Left ventricle myocardium inferior (tissue), 1 donor: ENCODE results near the gene DMAC2. TPM values are rescaled to one million over a fixed set of nuclear protein-coding genes. Genes with fewer than 3 reads are reported as not detected.

Experiments
- DNase-seq: peaks from one replicate; pipeline ENCODE4 v3.0.0-alpha.2; 2020
- H3K27ac ChIP-seq: fragments of 200-600 bp; replicated peaks from 2 replicates; pipeline ENCODE4 v1.8.0; 2021
- H3K27me3 ChIP-seq: fragments of 200-600 bp; 2 replicates; pipeline ENCODE4 v1.8.0; 2021; ENCODE audit warnings: low read depth
- H3K36me3 ChIP-seq: fragments of 200-600 bp; 2 replicates; pipeline ENCODE4 v1.8.0; 2021
- H3K4me1 ChIP-seq: fragments of 200-600 bp; 2 replicates; pipeline ENCODE4 v1.8.0; 2021
- H3K4me3 ChIP-seq: fragments of 200-600 bp; 2 replicates; pipeline ENCODE4 v1.8.0; 2021; ENCODE audit warnings: mild to moderate bottlenecking, moderate library complexity
- H3K9me3 ChIP-seq: fragments of 200-600 bp; replicated peaks from 2 replicates; pipeline ENCODE4 v1.8.0; 2021
- intact Hi-C: fragments of 100-400 bp; cut with micrococcal nuclease; formaldehyde crosslinking; loops from one replicate; pipeline ENCODE4 v1.11.0; 2022
- total RNA-seq: library from RNA; stranded (reverse); fragmentation: NEBNext Ultra II Directional; extraction: Animal tissue kit (Norgen Biotek cat#: 25700); gene quantifications from one replicate; pipeline ENCODE4 v1.2.1, GENCODE V29; 2021
- TF ChIP-seq, protein P1 (sequence below): fragments of 200-600 bp; IDR thresholded peaks from 2 replicates; pipeline ENCODE4 v1.8.0; 2021; ENCODE audit warnings: antibody characterized with exemption, mild to moderate bottlenecking, borderline replicate concordance
- donor health status: DM: no; HTN: yes; CAD: no; lungs with severe emphysema.

Gene DMAC2
- total RNA-seq, 1 donor from 2014 or later: 125 TPM

DNA sequence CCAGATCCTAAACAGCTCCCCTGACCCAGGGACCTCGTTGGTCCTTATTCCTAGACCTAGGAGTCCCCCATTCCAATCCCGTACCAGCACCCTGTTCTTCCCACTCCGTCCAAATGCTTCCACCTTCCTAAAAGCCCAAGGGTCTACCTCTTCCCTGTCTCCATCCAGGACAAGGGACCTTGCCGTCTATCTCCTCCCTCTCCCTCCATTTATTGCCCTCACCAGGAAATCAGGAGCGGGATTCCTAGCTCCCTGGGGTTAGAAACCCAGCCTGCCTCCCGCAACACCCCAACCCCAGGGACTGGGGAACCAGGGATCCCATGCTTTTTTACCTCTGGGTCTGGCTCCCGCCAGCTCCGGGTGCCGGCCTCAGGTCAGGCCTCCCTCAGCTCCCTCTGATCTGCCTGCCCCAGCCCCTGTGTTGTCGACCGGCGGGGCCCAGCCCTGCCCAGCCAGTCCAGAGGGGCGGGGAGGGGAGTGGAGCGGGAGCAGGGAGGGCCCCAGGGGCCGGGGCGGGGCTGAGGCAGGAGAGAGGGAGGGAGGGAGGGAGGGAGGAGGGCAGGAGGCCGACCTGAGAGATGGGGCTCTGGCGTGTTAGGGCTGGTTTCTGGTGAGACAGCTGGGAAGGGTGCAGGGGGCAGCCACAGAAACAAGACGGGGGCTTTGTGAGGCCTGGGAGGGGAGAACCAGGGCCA is 12.6 kb downstream of the DMAC2 start, which contains the start of gene B3GNT8:
Gene B3GNT8, minus strand, starts transcription at position 423 of the 695 bp plus-strand sequence. CDS start 596 bp downstream, outside the sequence.
- Histone ChIP-seq H3K4me1 (peaks cover 85% of the 10 kb centered on the region), H3K9me3 (no peaks in the 10 kb centered on the region), H3K27ac (peak within 1 kb of the TSS; percentile 93), H3K36me3 (peaks cover 47% of the 10 kb centered on the region), H3K27me3 (no peaks in the 10 kb centered on the region), H3K4me3 (peak within 1 kb of the TSS; percentile 74)
- TF ChIP-seq, protein P1, sequence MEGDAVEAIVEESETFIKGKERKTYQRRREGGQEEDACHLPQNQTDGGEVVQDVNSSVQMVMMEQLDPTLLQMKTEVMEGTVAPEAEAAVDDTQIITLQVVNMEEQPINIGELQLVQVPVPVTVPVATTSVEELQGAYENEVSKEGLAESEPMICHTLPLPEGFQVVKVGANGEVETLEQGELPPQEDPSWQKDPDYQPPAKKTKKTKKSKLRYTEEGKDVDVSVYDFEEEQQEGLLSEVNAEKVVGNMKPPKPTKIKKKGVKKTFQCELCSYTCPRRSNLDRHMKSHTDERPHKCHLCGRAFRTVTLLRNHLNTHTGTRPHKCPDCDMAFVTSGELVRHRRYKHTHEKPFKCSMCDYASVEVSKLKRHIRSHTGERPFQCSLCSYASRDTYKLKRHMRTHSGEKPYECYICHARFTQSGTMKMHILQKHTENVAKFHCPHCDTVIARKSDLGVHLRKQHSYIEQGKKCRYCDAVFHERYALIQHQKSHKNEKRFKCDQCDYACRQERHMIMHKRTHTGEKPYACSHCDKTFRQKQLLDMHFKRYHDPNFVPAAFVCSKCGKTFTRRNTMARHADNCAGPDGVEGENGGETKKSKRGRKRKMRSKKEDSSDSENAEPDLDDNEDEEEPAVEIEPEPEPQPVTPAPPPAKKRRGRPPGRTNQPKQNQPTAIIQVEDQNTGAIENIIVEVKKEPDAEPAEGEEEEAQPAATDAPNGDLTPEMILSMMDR: no peak
- intact Hi-C loops: no loop called here
- peak; percentile 90 for DNase-seq

DNA sequence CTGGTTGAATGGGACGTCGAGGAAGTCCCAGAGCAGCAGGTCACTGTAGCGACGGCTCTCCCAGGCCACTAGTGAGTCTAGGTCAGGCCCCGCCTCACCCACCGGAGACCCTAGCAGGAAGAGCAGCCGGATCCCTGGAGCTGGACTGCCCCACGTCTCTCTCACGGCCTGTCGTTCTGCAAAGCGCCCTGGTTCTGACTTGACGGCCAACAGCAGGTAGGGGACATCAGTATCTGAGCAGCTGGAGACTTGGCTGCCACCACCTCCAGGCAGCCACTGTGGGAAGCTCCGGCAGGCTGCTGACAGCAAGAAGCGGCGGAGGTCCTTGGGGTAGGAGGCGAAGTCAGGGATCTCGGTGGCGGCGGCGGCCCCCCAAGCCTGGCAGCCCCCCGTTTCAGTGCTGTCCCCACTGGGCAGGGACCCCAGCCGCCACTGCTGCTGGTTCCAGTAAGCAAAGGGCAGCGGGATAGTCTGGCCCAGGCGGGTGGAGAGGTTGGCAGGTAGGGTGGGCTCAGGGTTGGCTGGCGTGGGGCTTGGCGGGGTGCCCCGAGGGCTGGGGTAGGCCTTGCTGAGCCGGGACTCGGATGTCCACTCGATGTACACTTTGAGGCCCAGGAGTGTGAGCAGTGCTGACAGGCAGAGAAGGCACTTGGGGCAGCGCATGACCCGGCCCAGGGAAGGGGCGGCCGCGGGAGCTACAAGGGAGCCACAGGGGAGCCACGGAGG is 13.4 kb downstream of the DMAC2 start:
- no peaks in the 10 kb centered on the region for H3K9me3 ChIP-seq
- TF ChIP-seq, protein P1: no peak
- DNase-seq: peak; percentile 27
- peaks cover 48% of the 10 kb centered on the region for H3K36me3 ChIP-seq
- no peaks in the 10 kb centered on the region for H3K27me3 ChIP-seq
- H3K4me3 ChIP-seq: peak overlapping the region; percentile 74
- peak overlapping the region; percentile 93 for H3K27ac ChIP-seq
- peaks cover 85% of the 10 kb centered on the region for H3K4me1 ChIP-seq
- intact Hi-C loops: no loop called here

GRCh38 chr19:41425174-41426115 is 14.3 kb downstream of the DMAC2 start:
- Histone ChIP-seq H3K4me3 (peak overlapping the region; percentile 74), H3K4me1 (peaks cover 77% of the 10 kb centered on the region), H3K27ac (peak overlapping the region; percentile 93), H3K9me3 (no peaks in the 10 kb centered on the region), H3K36me3 (peaks cover 46% of the 10 kb centered on the region), H3K27me3 (no peaks in the 10 kb centered on the region)
- no peak for DNase-seq
- TF ChIP-seq, protein P1: no peak
- intact Hi-C loops: no loop called here

- TF ChIP-seq, protein P1: no peak
- Histone ChIP-seq H3K4me3 (peak overlapping the region; percentile 74), H3K4me1 (peaks cover 73% of the 10 kb centered on the region), H3K9me3 (no peaks in the 10 kb centered on the region), H3K27me3 (no peaks in the 10 kb centered on the region), H3K27ac (peak overlapping the region; percentile 93), H3K36me3 (peaks cover 55% of the 10 kb centered on the region)
- intact Hi-C loops: no loop called here
- no peak for DNase-seq
These were observed 15.2 kb downstream of the DMAC2 start for GRCh38 chr19:41424335-41425173.
